Hypothalamus (tissue), 51 donors: ENCODE measurements around the gene SSX7.
"Not testable (repeated sequence)": the region's sequence is repeated elsewhere in the genome, so short reads cannot be mapped to it uniquely, and the experiment has no call there.

Experiments
- DNase-seq, 51 donors: peaks; one replicate each; lab custom pipeline; 2025; lab: John Stamatoyannopoulos, UW

The SSX7 gene

GRCh38 chrX:52654800-52655199 is at the start of gene SSX7:
Gene SSX7, minus strand, starts transcription at chrX:52654900. Its CDS starts 1,428 bp downstream, at chrX:52653472.
- DNase-seq: not testable (repeated sequence)

DNA sequence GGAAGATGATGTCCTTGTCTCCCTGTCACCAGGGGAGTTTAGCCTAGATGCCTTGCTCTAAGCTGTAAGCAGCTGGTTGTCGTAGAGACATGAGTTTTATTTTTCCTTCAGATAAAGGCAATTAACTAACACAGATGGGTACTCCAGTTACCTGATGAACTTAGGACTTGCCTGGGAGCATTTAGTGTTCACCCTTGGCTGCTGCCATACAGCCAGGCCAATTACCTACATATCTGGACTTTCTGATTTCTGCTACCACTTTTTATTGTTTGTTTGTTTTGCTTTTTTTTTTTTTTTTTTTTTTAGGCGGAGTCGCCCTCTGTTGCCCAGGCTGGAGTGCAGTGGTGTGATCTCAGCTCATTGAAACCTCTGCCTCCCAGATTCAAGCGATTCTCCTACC is 37.3 kb upstream of the SSX7 start:
- DNase-seq: not testable (repeated sequence)

GRCh38 chrX:52662218-52662617 is 7.5 kb upstream of the SSX7 start:
- not testable (repeated sequence) for DNase-seq

GRCh38 chrX:52655475-52655874 is 775 bp upstream of the SSX7 start:
- not testable (repeated sequence) for DNase-seq

GRCh38 chrX:52650676-52651075 is 4.0 kb downstream of the SSX7 start:
- DNase-seq: not testable (repeated sequence)

GRCh38 chrX:52648956-52649355 is 5.7 kb downstream of the SSX7 start:
- DNase-seq: not testable (repeated sequence)

GRCh38 chrX:52628483-52628882 is 26.2 kb downstream of the SSX7 start:
- not testable (repeated sequence) for DNase-seq

- not testable (repeated sequence) for DNase-seq
Measured at GRCh38 chrX:52620661-52621060, 34.0 kb downstream of the SSX7 start.

DNA sequence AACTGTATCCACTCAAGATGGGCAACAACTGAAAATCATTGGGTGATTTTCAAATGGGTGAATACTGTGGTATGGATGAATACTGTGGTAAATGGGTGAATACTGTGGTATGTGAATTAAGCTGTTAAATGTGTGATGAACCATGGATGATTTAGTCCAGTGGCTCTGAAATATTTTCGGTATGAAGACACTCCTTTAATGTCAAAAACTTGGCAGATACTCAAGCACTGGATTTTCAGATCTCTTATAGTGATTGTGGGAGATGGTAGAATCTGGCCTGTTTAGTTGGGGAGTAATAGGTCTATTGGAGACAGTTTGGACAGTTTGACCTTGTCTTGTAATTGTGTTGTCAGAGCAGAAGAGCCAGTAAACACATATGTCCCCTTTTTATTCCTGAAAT is 45.7 kb downstream of the SSX7 start:
- DNase-seq: no peak

DNA sequence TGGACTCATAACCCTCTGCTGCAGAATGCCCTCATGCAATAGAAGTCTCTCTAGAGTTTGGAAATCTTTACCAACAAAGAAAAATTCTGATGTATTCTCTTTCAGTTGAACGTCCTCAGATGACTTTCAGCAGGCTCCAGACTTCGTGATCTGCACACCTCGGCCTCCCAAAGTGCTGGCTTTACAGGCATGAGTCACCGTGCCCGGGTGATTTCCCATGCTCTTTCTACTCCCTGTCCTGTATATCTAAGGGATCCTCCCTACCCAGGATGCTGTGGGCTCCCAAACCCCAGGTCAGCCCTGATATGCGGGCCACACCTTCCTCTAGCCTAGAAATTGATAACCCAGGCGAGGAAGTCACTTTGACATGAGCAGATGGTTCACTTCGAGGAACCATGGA is 51.5 kb downstream of the SSX7 start:
- not testable (repeated sequence) for DNase-seq

- no peak for DNase-seq
Measured at GRCh38 chrX:52598886-52599285, 55.8 kb downstream of the SSX7 start.

GRCh38 chrX:52594658-52595057 is 60.0 kb downstream of the SSX7 start:
- no peak for DNase-seq
